ENCODE results near the gene DARS1.

GRCh38 chr2:136013955-136014354 lies 28.5 kb upstream of the DARS1 start:
- TF ChIP-seq EP300 (IDR thresholded peaks at IDR 0.05) (no peak), CTCF (IDR thresholded peaks at IDR 0.05) (no peak)
